Measurements from ENCODE around the gene RBM34. TPM values are rescaled to one million over a fixed set of nuclear protein-coding genes. Genes with fewer than 3 reads are reported as not detected.

Gene RBM34
- total and polyA plus RNA-seq, 2 donors (not counting 3 experiments of a cell fraction or from before 2014, with no cell fraction given) = 16.1 to 80.7 TPM

DNA sequence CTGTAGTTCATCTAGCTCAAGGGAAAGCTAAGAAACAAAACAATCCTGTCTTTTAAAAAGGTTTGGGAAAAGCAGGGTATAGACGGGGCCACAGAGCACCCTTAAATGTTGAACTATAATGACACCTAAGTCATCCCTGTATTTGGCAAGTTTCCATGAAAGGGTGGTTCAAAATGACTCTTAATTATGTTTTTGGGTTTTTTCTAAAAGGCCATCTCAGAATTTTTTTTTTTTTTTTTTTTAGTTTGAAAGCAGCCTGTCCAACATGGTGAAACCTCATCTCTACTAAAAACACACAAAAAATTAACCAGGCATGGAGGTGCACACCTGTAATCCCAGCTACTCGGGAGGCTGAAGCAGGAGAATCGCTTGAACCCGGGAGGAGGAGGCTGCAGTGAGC, 54.6 kb downstream of the RBM34 start:
- dilution Hi-C loops (cut with MboI; ENCODE audit: extremely low pct_ligation_motif_present, low sequenced_read_pairs) = no loop called here
- H4K20me1 ChIP-seq (replicated peaks; ENCODE audit: control insufficient read depth, extremely low read depth, insufficient read depth, low read length) = no peaks in the 10 kb centered on the region
- no peak overlapping the region for H3K9ac ChIP-seq (replicated peaks; ENCODE audit: extremely low read depth, insufficient read depth, low read length)
- intact Hi-C loops (cut with micrococcal nuclease) = no loop called here
- no peaks in the 10 kb centered on the region for H3K9me1 ChIP-seq (replicated peaks; ENCODE audit: control insufficient read depth, extremely low read depth, insufficient read depth, low read length)
- ChIA-PET POLR2A (no interaction called here), CTCF (interaction anchor here (1.5 to 3.3 kb wide), 5 partner anchors 10 to 611 kb away, joined by 3 to 22 read pairs (median 10); no protein-coding TSS in a partner anchor)
- peaks cover 3% of the 10 kb centered on the region for H3K4me1 ChIP-seq (ENCODE audit: control insufficient read depth, extremely low read depth, insufficient read depth, low read length)
- H2AFZ ChIP-seq (ENCODE audit: low read depth, low read length) = no peak overlapping the region
- H3K79me2 ChIP-seq (ENCODE audit: control insufficient read depth, insufficient read depth, low read length) = no peaks in the 10 kb centered on the region
- H3K27me3 ChIP-seq (ENCODE audit: control insufficient read depth in 2 of 2, insufficient read depth in 2 of 2, low read length in 2 of 2) = no peaks in the 10 kb centered on the region
- TF ChIP-seq FOS (IDR thresholded peaks at IDR 0.05; ENCODE audit: borderline replicate concordance, insufficient read depth, low read length) (no peak), MYC (IDR thresholded peaks at IDR 0.05; ENCODE audit: low read depth, low read length) (no peak), JUN (IDR thresholded peaks at IDR 0.05; ENCODE audit: borderline replicate concordance, insufficient read depth, insufficient read length, low read depth) (no peak), POLR2AphosphoS5 (IDR thresholded peaks at IDR 0.05; ENCODE audit: insufficient read depth, low read depth, low read length) (no peak), GATA2 (IDR thresholded peaks at IDR 0.05; ENCODE audit: insufficient read depth, insufficient read length, low read depth, low read length) (no peak), MAX (IDR thresholded peaks at IDR 0.05; ENCODE audit: insufficient read depth, insufficient read length) (no peak), POLR2A (IDR thresholded peaks at IDR 0.05; ENCODE audit: low read depth, low read length) (no peak), EZH2 (IDR thresholded peaks at IDR 0.05; ENCODE audit: borderline replicate concordance, low read depth, low read length, severe bottlenecking) (no peak)
- TF ChIP-seq, protein P1, sequence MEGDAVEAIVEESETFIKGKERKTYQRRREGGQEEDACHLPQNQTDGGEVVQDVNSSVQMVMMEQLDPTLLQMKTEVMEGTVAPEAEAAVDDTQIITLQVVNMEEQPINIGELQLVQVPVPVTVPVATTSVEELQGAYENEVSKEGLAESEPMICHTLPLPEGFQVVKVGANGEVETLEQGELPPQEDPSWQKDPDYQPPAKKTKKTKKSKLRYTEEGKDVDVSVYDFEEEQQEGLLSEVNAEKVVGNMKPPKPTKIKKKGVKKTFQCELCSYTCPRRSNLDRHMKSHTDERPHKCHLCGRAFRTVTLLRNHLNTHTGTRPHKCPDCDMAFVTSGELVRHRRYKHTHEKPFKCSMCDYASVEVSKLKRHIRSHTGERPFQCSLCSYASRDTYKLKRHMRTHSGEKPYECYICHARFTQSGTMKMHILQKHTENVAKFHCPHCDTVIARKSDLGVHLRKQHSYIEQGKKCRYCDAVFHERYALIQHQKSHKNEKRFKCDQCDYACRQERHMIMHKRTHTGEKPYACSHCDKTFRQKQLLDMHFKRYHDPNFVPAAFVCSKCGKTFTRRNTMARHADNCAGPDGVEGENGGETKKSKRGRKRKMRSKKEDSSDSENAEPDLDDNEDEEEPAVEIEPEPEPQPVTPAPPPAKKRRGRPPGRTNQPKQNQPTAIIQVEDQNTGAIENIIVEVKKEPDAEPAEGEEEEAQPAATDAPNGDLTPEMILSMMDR (IDR thresholded peaks at IDR 0.05; ENCODE audit: extremely low read depth in 1 of 2, insufficient read depth in 1 of 2, low read depth in 1 of 2, low read length in 2 of 2) = no peak
- no peak overlapping the region for H3K4me3 ChIP-seq (replicated peaks in 1 of 3; ENCODE audit: insufficient read depth in 1 of 3, low read depth in 1 of 3, low read length in 3 of 3)
- no peak for DNase-seq (ENCODE audit: low read depth, low spot score)
- H3K4me2 ChIP-seq (ENCODE audit: insufficient read depth, low read length) = no peak overlapping the region
- no TSS peak for BruUV-seq (replicated peaks)
- H3K36me3 ChIP-seq (ENCODE audit: control insufficient read depth in 2 of 2, extremely low read depth in 1 of 2, insufficient read depth in 2 of 2, low read length in 2 of 2) = peaks cover 2 to 17% of the 10 kb centered on the region in 2 experiments
- no peaks in the 10 kb centered on the region for H3K9me3 ChIP-seq (replicated peaks; ENCODE audit: control insufficient read depth, insufficient read depth, low read length)
- H3K27ac ChIP-seq (ENCODE audit: insufficient read depth, low read depth, low read length) = no peak overlapping the region
- no peak for FAIRE-seq
